Stimulated activated CD4-positive, alpha-beta T cell treated with anti-CD3 and anti-CD28 coated beads, Interleukin-12 subunit alpha, Interleukin-12 subunit beta, amount 100 ng/mL, for 24 hours (primary cell): ENCODE data around the gene ZFP57.
"Not testable (repeated sequence)": the region's sequence is repeated elsewhere in the genome, so short reads cannot be mapped to it uniquely, and the experiment has no call there.

Source experiments
- DNase-seq, 2 experiments: peaks; one replicate each; pipeline ENCODE4 v3.0.0-alpha.2; 2020; ENCODE audit warnings: low read depth in 2 of 2

Gene ZFP57

GRCh38 chr6:29696147-29697125 is 15.5 kb upstream of the ZFP57 start:
- no peak for DNase-seq

GRCh38 chr6:29694637-29695036 is 13.7 kb upstream of the ZFP57 start:
- DNase-seq: no peak

GRCh38 chr6:29685718-29686326 is 4.9 kb upstream of the ZFP57 start:
- DNase-seq: no peak

GRCh38 chr6:29681811-29682210 is 859 bp upstream of the ZFP57 start:
- no peak for DNase-seq

GRCh38 chr6:29680416-29680815 is 536 bp downstream of the ZFP57 start:
- no peak for DNase-seq

- DNase-seq: no peak
These were observed 990 bp downstream of the ZFP57 start for GRCh38 chr6:29679962-29680361.

DNA sequence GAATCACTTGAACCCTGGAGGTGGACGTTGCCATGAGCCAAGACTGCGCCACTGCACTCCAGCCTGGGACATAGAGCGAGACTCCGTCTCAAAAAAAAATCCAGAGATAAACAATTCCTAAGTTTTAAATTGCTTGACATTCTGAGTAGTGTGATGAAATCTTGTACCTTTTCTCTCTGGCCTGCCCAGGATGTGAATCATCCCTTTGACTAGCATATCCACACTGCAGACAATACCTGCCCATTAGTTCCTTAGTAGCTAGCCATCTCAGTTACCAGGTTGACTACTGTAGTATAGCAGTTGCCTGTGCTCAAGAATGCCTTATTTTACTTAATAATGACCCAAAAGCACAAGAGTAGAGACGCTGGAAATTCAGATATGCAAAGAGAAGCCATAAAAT is 2.8 kb downstream of the ZFP57 start:
- DNase-seq: no peak

- DNase-seq: no peak
These were observed 3.9 kb downstream of the ZFP57 start for GRCh38 chr6:29676981-29677601.

DNA sequence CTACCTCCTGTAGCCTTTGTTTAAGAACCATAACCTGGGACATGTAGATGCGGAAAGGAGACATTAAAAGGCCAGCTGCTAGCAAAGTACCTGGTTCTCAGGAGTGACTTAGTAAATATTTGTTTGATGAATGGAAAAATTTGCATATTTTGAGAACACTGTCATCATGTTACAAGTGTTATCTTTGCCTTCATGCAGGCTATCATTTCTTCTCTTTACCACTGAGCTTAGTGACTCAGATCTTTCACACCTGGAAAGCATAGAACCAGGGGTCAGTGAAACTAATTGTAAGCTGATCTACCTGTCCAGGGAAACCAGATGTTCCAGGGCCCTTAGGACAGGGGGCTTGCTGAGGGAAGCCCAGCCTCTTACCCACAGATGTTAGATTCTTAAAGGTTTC is 5.4 kb downstream of the ZFP57 start:
- no peak for DNase-seq

DNA sequence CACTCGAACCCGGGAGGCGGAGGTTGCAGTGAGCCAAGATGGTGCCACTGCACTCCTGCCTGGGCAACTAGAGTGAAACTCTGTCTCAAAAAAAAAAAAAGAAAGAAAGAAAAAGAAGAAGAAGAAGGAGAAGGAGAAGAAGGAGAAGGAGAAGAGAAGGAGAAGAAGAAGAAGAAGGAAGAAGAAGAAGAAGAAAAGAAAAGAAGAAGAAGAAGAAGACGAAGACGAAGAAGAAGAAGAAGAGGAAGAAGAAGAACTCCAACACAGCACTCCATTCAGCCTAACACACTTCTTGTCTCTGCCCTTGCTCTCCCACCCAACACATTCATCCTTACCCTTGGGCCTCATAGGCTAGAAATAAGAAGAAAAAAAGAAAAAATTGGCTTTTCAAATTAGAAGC is 6.9 kb downstream of the ZFP57 start:
- DNase-seq: no peak

GRCh38 chr6:29673161-29673560 is 7.8 kb downstream of the ZFP57 start:
- no peak for DNase-seq

GRCh38 chr6:29672116-29672515 is 8.8 kb downstream of the ZFP57 start:
- not testable (repeated sequence) for DNase-seq

GRCh38 chr6:29671026-29671425 is 9.9 kb downstream of the ZFP57 start:
- no peak for DNase-seq

DNA sequence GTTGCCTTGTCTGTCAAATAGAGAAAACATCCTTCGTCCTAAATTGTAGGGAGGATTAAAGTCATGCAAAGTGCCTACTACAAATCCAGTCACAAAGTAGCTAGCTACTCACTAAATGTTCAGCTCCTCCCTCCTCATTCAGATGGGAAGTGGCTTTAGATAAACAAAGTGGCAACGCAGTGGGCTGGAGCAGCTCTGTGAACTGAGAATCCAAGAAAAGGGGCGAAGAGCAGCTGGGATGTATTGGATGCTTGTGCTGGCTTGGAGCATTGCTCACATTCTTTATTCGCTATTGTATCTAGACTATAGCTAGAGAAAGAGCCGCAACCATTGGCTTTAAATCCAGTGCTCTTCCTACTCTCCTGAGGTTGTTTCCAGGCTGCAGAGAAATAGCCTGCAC is 13.8 kb downstream of the ZFP57 start:
- no peak for DNase-seq

GRCh38 chr6:29666826-29667130 is 14.2 kb downstream of the ZFP57 start:
- DNase-seq: no peak

DNA sequence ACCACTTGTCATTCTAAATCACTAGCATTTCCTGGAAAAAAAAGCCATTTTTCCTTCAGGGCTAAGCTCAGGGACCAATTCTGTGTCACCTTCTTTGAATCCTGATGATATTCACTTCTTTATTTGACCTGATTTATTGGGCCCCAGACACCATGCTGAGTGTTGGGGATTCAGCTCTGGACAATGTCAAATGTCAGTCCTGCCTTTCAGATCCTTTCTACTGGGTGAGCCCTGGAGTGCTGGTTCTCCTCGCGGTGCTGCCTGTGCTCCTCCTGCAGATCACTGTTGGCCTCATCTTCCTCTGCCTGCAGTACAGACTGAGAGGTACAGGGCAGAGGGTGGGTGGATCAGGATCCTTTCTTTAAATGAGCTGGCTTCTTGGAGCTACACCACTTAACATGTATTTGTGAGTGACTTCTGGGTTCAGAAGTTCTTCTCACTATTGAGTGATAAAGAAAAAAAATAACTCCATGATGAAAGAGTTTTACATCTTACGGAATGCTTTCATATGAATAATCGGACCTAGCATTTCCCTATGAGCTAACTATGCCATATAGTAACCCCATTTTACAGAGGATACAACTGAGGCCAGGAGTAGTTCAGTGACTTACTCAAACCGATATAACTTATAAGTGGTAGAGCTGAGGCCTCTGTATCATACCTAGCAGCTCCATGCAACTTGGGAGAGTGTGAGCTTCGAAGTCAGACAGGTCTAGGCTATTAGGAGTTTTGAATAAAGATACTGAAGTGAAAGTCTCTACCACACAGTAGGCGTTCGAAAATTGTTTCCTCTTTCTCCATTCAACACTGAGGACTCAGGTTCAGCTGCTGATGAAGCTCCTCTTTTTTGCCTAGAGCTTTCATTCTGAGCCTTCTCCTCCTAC is 14.8 kb downstream of the ZFP57 start:
- DNase-seq: no peak

- no peak for DNase-seq
These were observed 17.5 kb downstream of the ZFP57 start for GRCh38 chr6:29663300-29664042.

DNA sequence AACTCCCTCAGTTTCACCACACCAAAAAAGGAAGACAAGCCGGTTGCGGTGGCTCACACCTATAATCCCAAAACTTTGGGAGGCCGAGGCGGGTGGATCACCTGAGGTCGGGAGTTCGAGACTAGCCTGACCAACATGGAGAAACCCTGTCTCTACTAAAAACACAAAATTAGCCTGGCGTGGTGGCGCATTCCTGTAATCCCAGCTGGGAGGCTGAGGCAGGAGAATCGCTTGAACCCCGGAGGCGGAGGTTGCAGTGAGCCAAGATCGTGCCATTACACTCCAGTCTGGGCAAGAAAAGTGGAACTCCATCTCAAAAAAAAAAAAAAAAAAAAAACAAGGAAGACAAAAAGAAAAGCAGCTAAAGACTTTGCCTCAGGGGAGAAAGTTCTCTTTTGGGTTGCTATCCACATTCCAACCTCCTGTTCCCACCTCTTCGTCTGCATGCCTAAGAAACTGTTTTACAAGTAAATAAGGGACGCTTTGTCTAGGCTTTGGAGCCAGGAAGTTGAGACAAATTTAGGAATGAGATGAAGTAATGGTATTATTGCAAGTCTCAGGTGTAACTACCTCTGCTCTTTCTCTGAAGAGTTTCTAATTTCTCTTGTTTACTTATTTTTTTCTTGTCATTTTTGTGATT is 19.3 kb downstream of the ZFP57 start:
- not testable (repeated sequence) for DNase-seq

DNA sequence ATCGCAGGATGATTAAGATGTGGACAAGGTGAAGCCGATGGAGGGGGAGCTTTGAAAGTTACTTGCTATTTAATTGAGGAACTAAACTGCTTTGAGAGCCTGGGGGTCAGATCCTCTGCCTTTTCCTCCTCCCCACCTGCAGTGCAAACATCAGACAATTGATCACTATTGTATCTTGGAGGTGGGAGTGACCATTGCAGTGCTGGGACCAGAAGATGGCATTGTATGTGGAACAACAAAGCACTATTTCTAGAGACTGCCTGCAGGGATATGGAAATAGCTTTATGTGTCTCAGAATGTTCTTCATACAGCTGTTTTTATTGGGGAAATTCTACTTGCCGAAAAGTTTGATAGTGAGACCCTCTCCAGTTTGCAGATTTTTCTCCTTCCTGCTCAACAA is 19.9 kb downstream of the ZFP57 start:
- no peak for DNase-seq

GRCh38 chr6:29656798-29657197 is 24.2 kb downstream of the ZFP57 start, which contains the start of gene MOG:
Gene MOG (plus strand): TSS chr6:29657092. CDS start chr6:29657210, 118 bp downstream.
- DNase-seq: no peak

GRCh38 chr6:29656157-29656556 is 24.8 kb downstream of the ZFP57 start:
- DNase-seq: no peak
